HepG2 (cell line): ENCODE measurements around the gene NCOA3. TPM values are rescaled to one million over a fixed set of nuclear protein-coding genes. Genes with fewer than 3 reads are reported as not detected.
"Not testable (repeated sequence)": the region's sequence is repeated elsewhere in the genome, so short reads cannot be mapped to it uniquely, and the experiment has no call there.

Experiments
- ATAC-seq: fragments of 200-7000 bp; cut with Tn5 transposase; 3 replicates; pipeline ENCODE4 v1.9.1; 2020; ENCODE audit warnings: mild to moderate bottlenecking, moderate library complexity
- BruUV-seq: library from RNA; stranded (reverse); fragments of 400-500 nt; replicated peaks from 2 replicates; lab custom pipeline; 2021; lab: Mats Ljungman, UMichigan
- CTCF ChIA-PET: fragments of 300-600 bp; formaldehyde crosslinking; extraction: SDS; loops from one replicate; lab custom pipeline; 2021; ENCODE audit warnings: low total read pairs, inconsistent platforms, low intra/inter-chr PET ratio; lab: Yijun Ruan, JAX
- POLR2A ChIA-PET: fragments of 350-600 bp; sonication (Branson Sonifier 250); formaldehyde crosslinking; loops from one replicate; lab custom pipeline; 2020; ENCODE audit warnings: antibody characterized with exemption, inconsistent platforms; lab: Yijun Ruan, JAX
- DNase-seq: peaks from one replicate; pipeline ENCODE4 v3.0.0-alpha.2; 2015; ENCODE audit warnings: low spot score
- FAIRE-seq: peaks from 3 replicates; lab custom pipeline; 2011; peaks lifted over from hg19 to GRCh38; lab: Jason Lieb, UNC
- H2AFZ ChIP-seq: one replicate; pipeline ENCODE4 v1.6.1; 2011; ENCODE audit warnings: low read length, inconsistent platforms
- H3K27ac ChIP-seq: fragments of 300-600 bp; 3 replicates; pipeline ENCODE4 v1.8.0; 2011; ENCODE audit warnings: mixed run types, mild to moderate bottlenecking, mixed read lengths, low read length, inconsistent platforms; ENCODE audit not compliant: insufficient read depth; ENCODE audit errors: extremely low read length
- H3K27me3 ChIP-seq, 2 experiments: fragments of 200-600 bp in 1 of 2; 2 replicates in 1 of 2; 3 replicates in 1 of 2; pipeline versions ENCODE4 v1.6.0 to v1.8.0; 2011; ENCODE audit warnings: low read length in 2 of 2, mild to moderate bottlenecking in 2 of 2, moderate library complexity in 2 of 2, inconsistent platforms in 1 of 2; ENCODE audit not compliant: insufficient read depth in 2 of 2, control insufficient read depth in 1 of 2
- H3K36me3 ChIP-seq, 2 experiments: fragments of 200-600 bp in 1 of 2; replicated peaks in 1 of 2; 2 replicates in 1 of 2; 3 replicates in 1 of 2; pipeline versions ENCODE4 v1.5.1 to v1.8.0; 2011; ENCODE audit warnings: low read length in 2 of 2, inconsistent platforms in 1 of 2; ENCODE audit not compliant: insufficient read depth in 2 of 2, control insufficient read depth in 1 of 2
- H3K4me1 ChIP-seq: 2 replicates; pipeline ENCODE4 v1.5.1; 2012; ENCODE audit warnings: low read length, inconsistent platforms; ENCODE audit not compliant: insufficient read depth
- H3K4me2 ChIP-seq: 2 replicates; pipeline ENCODE4 v1.6.0; 2011; ENCODE audit warnings: low read depth, low read length, inconsistent platforms
- H3K4me3 ChIP-seq, 3 experiments: fragments of 200-600 bp in 1 of 3; sonication (generic), shearing (Covaris generic) in 1 of 3; replicated peaks in 1 of 3; 2 replicates each; pipeline ENCODE4 v1.5.1; 2011 to 2016; ENCODE audit warnings: low read length in 3 of 3, inconsistent platforms in 2 of 3, low read depth in 2 of 3, mild to moderate bottlenecking in 2 of 3, control low read depth in 1 of 3, mixed read lengths in 1 of 3; ENCODE audit not compliant: insufficient read depth in 1 of 3
- H3K79me2 ChIP-seq: one replicate; pipeline ENCODE4 v1.6.1; 2011; ENCODE audit warnings: low read length, inconsistent platforms; ENCODE audit not compliant: insufficient read depth
- H3K9ac ChIP-seq: 2 replicates; pipeline ENCODE4 v1.6.0; 2011; ENCODE audit warnings: mild to moderate bottlenecking, low read depth, low read length, inconsistent platforms; ENCODE audit not compliant: insufficient read depth
- H3K9me3 ChIP-seq: 2 replicates; pipeline ENCODE4 v1.5.1; 2012; ENCODE audit warnings: mild to moderate bottlenecking, low read length
- H4K20me1 ChIP-seq: 2 replicates; pipeline ENCODE4 v1.6.0; 2011; ENCODE audit warnings: inconsistent platforms, mild to moderate bottlenecking, low read length, moderate library complexity; ENCODE audit not compliant: insufficient read depth
- ARID5B ChIP-seq: IDR thresholded peaks from 2 replicates; pipeline ENCODE4 v1.4.0; 2020; ENCODE audit warnings: mild to moderate bottlenecking, missing genetic modification reagents
- IRX3 ChIP-seq: sonication (generic); formaldehyde crosslinking; IDR thresholded peaks from 2 replicates; pipeline ENCODE4 v1.8.1; 2023; ENCODE audit warnings: mild to moderate bottlenecking, low read depth, missing genetic modification reagents, borderline replicate concordance
- NCOA1 ChIP-seq: sonication (generic); formaldehyde crosslinking; IDR thresholded peaks from 2 replicates; pipeline ENCODE4 v1.9.0; 2021; ENCODE audit warnings: missing genetic modification reagents
- TEAD3 ChIP-seq: optimal IDR thresholded peaks from 2 replicates; pipeline ENCODE3; 2016; ENCODE audit warnings: borderline replicate concordance
- WGBS: methylation state at CpG from one replicate; pipeline ENCODE4 v1.1.6; 2017; ENCODE audit warnings: low lambda C conversion rate; 5-methylcytosine and 5-hydroxymethylcytosine counted together
- in situ Hi-C: cut with HindIII; loops from 2 replicates; pipeline ENCODE4 v1.10.0; 2017; ENCODE audit warnings: low pct_unique_long_range_greater_than_20kb; ENCODE audit not compliant: extremely low pct_ligation_motif_present
- intact Hi-C: fragments of 100-400 bp; cut with micrococcal nuclease; formaldehyde crosslinking; loops from one replicate; pipeline ENCODE4 v1.10.0; 2022; ENCODE audit not compliant: unreplicated experiment
- polyA plus RNA-seq, 8 experiments: library from polyadenylated mRNA; depleted of rRNA in 3 of 8; stranded (reverse) in 7 of 8; unstranded in 1 of 8; fragments of >200 nt; fragmentation: Illumina TruSeq in 4 of 8; extraction: Trizol in 4 of 8; gene quantifications; 2 replicates each; pipeline versions ENCODE4 v1.2.1 to v1.2.3, GENCODE V29; 2011 to 2016; ENCODE audit warnings: low read depth in 4 of 8, missing spikeins in 1 of 8, mixed read lengths in 1 of 8; ENCODE audit not compliant: insufficient read depth in 1 of 8
- total RNA-seq, 5 experiments: library from RNA; depleted of rRNA; stranded (reverse); fragments of >200 nt; fragmentation: Illumina TruSeq; extraction: Trizol; gene quantifications; 2 replicates each; pipeline ENCODE4 v1.2.3, GENCODE V29; 2016; ENCODE audit warnings: low read depth in 1 of 5

Gene NCOA3
- total and polyA plus RNA-seq, 2 of the 13 experiments (the other 11 are each of a cell fraction or from before 2014, with no cell fraction given): 35.0 to 56.8 TPM

GRCh38 chr20:47493963-47494293, 7.8 kb upstream of the NCOA3 start (continued):
- no peak for TF ChIP-seq ARID5B (CRISPR knock-in tag)
- 0 out of 2 replicates have a peak, but pooled peaks have one; percentile 36 for TF ChIP-seq IRX3 (CRISPR knock-in tag)
- TF ChIP-seq TEAD3 (CRISPR knock-in tag): peak; percentile 31

- H3K4me3 ChIP-seq, H3K36me3 ChIP-seq, BruUV-seq, H3K79me2 ChIP-seq, intact Hi-C loops, CTCF ChIA-PET, H3K9me3 ChIP-seq, DNase-seq, ATAC-seq, FAIRE-seq, in situ Hi-C loops, H3K27me3 ChIP-seq: not testable (repeated sequence)
- 94% methylated on average over 11 of the region's 11 CpGs for WGBS
- TF ChIP-seq NCOA1 (CRISPR knock-in tag): 0 out of 2 replicates have a peak, but pooled peaks have one; percentile 17
- TF ChIP-seq, all 625 proteins: peak for 1; not testable (repeated sequence) for 624
- not testable (repeated sequence) for H3K9ac ChIP-seq, H2AFZ ChIP-seq, H4K20me1 ChIP-seq, H3K27ac ChIP-seq, H3K4me2 ChIP-seq
- POLR2A ChIA-PET: interaction anchor here (1.5 to 1.6 kb wide), 2 partner anchors 39 to 41 kb away, joined by 4 to 11 read pairs; no protein-coding TSS in a partner anchor
- peaks cover 50% of the 10 kb centered on the region for H3K4me1 ChIP-seq
Measured at GRCh38 chr20:47494606-47495005, 7.1 kb upstream of the NCOA3 start.
